Coronary artery (tissue), 2 donors: ENCODE measurements around the gene CCDC14.

ENCODE experiments used
- DNase-seq: peaks from one replicate; pipeline ENCODE4 v3.0.0-alpha.2; 2017; ENCODE audit warnings: low spot score
- H3K27ac ChIP-seq, 2 donors: fragments of 200-600 bp; sonication (generic); one replicate each; pipeline ENCODE4 v1.5.1; 2016 to 2019
- H3K4me3 ChIP-seq: fragments of 200-600 bp; sonication (generic); 2 replicates; pipeline ENCODE4 v1.5.1; 2016; ENCODE audit warnings: mild to moderate bottlenecking, moderate library complexity
- TF ChIP-seq, protein P1 (sequence below): fragments of 200-600 bp; sonication (generic); IDR thresholded peaks from one replicate; pipeline ENCODE4 v1.5.1; 2019; ENCODE audit warnings: antibody characterized with exemption

The CCDC14 gene

DNA sequence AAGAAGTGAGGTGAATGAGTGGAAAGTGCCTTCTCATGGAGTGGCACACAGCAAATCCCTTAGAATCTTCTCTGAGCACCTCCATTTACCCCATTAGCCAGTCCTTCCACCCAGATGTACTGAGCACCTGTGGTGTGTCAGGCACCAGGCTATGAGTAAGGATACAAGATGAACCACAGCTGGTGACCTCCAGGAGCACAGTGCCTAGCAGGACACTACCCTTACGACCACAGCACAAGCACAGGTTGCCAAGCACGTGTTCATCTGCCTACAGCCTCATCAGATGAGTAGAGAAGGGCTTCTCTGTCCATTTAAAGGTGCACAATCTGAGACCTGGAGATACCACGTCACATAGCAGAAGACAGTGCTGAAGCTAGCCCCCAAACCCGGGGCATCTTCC lies 83.1 kb downstream of the CCDC14 start:
- no peak for DNase-seq
- H3K4me3 ChIP-seq: no peak overlapping the region
- H3K27ac ChIP-seq: no peak overlapping the region
- TF ChIP-seq, protein P1, sequence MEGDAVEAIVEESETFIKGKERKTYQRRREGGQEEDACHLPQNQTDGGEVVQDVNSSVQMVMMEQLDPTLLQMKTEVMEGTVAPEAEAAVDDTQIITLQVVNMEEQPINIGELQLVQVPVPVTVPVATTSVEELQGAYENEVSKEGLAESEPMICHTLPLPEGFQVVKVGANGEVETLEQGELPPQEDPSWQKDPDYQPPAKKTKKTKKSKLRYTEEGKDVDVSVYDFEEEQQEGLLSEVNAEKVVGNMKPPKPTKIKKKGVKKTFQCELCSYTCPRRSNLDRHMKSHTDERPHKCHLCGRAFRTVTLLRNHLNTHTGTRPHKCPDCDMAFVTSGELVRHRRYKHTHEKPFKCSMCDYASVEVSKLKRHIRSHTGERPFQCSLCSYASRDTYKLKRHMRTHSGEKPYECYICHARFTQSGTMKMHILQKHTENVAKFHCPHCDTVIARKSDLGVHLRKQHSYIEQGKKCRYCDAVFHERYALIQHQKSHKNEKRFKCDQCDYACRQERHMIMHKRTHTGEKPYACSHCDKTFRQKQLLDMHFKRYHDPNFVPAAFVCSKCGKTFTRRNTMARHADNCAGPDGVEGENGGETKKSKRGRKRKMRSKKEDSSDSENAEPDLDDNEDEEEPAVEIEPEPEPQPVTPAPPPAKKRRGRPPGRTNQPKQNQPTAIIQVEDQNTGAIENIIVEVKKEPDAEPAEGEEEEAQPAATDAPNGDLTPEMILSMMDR: no peak

DNA sequence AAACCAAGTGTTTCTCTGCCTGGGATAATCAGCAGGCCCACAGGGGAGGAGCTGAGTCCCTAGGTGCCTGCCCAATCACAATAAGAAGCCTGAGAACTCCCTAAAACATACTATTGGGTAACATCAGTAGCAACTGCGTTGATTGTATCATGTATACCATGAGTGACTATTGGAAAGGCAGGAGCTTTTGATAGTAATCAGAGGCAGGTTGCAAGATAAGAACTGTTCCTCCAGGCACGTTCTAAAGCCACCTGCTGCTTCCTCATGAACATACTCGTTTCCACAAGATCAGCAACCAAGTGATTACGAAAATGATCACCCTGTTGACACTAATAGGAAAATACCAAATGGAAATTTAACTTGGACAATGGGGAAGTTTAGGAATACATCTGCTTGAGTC lies 83.6 kb downstream of the CCDC14 start:
- no peak overlapping the region for H3K27ac ChIP-seq
- H3K4me3 ChIP-seq: no peak overlapping the region
- TF ChIP-seq, protein P1: no peak
- DNase-seq: no peak

DNA sequence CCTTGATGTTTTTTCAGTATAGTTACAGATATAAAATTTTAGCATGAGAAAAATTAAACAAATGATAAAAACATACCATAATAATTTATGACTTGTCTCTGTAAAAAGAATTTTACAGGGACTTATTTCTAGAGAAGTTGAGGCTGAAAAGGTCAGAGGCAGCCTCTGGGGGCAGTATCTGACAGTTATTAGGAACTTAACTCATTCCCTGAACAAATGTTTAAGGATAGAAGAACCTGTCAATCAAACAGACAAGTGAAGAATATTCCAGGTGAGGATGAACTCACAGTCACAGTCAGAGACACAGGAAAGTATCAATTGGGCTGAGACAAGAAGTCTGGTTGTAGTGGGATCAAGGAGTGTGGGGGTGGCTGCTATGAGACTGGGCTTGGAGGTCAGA lies 84.2 kb downstream of the CCDC14 start:
- DNase-seq: no peak
- Histone ChIP-seq H3K27ac (no peak overlapping the region), H3K4me3 (no peak overlapping the region)
- TF ChIP-seq, protein P1: no peak

DNA sequence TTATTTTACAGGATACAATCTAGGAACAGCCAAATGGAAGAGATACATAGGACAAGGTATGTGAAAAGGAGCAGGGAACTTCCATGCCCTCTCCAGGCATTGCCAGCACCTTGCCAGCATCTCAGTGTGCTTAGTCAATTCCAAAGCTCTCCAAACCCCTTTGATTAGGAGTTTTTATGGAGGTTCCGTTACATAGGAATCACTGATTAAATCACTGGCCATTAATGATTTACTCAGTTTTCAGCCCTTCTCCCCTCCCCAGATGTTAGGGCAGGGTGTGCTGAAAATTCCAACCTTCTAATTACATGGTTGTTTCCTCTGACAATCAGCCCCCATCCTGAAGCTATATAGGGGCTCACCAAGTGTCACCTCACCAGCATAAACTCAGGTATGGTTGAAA lies 88.4 kb downstream of the CCDC14 start:
- Histone ChIP-seq H3K4me3 (no peak overlapping the region), H3K27ac (no peak overlapping the region)
- TF ChIP-seq, protein P1: no peak
- no peak for DNase-seq

DNA sequence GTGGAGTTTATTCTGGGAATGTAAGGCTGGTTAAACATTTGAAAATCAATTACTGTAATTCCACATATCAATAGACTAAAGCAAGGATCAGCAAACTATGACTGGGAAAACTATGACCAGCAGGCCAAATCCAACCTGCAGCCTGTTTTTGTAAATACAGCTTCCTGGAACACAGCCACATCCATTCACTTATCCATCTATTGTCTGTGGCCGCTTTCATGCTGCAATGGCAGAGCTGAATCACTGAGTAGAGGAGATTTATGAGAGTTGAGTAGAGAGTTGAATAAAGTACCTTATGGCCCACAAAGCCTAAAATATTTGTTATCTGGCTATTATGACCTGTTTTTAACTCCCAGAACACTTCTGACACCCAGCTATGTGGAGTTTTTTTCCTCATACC lies 89.1 kb downstream of the CCDC14 start:
- DNase-seq: no peak
- no peak overlapping the region for H3K27ac ChIP-seq
- H3K4me3 ChIP-seq: no peak overlapping the region
- TF ChIP-seq, protein P1: no peak

DNA sequence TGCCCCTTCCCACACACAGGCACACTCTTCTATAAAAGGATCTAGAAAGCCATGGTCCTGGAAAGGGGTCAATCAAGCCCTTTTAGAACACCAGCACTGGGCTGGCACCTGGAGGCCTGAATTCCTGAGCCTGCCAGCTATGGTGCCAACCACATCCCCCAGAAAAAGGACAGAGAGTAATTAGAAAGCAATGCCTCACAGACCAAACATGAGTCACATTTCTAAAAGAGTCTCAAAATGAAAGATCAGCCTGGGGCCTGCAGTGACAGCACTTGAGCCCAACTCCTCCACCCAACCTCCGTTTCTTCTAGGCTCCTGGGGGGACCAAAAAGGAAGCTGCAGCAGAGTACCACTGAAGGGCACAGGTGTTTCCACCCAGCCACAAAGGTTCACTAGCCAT lies 91.0 kb downstream of the CCDC14 start:
- no peak overlapping the region for H3K4me3 ChIP-seq
- TF ChIP-seq, protein P1: no peak
- DNase-seq: no peak
- H3K27ac ChIP-seq: peak overlapping the region; percentile 41 to 66

DNA sequence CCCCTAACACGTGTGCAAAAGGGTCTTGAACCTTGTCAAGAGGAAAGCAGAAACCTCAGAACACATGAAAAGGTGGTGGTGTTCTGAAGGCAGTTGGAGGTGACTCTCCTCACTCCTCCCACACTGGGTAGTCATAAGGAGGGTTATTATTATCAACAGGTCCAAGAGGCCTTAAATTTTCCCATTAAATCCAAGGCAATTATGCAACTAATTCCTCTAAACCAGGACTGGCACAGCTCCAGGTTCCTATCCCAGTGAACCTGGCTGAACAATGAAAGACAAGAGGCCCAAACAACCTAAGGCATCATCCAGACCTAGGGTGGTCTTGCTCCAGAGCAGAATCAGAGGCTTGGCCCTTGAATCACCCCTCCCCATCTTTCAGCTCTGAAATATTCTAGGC lies 91.9 kb downstream of the CCDC14 start:
- no peak overlapping the region for H3K4me3 ChIP-seq
- no peak overlapping the region for H3K27ac ChIP-seq
- TF ChIP-seq, protein P1: no peak
- DNase-seq: no peak
